HCT116 (cell line): ENCODE data around the gene SRP19. TPM values are rescaled to one million over a fixed set of nuclear protein-coding genes. Genes with fewer than 3 reads are reported as not detected.
A peak's percentile ranks its signal among the peaks of the same experiment; 100 is the strongest.

ENCODE experiments used
- ATAC-seq: fragments of 200-7000 bp; cut with Tn5 transposase; 2 replicates; pipeline ENCODE4 v1.9.1; 2020; ENCODE audit warnings: mild to moderate bottlenecking, moderate library complexity
- BruUV-seq: library from RNA; stranded (reverse); fragments of 400-500 nt; replicated peaks from 2 replicates; lab custom pipeline; 2021; lab: Mats Ljungman, UMichigan
- CTCF ChIA-PET: fragments of 300-600 bp; sonication (Branson Sonifier 250); formaldehyde crosslinking; loops from one replicate; lab custom pipeline; 2021; ENCODE audit warnings: antibody characterized with exemption; lab: Charles Lee
- POLR2A ChIA-PET: fragments of 300-600, 350-600 bp; sonication (Branson Sonifier 250); formaldehyde crosslinking; loops from one replicate; lab custom pipeline; 2021; ENCODE audit warnings: antibody characterized with exemption; lab: Charles Lee
- RAD21 ChIA-PET, 2 experiments: fragments of 300-600 bp; sonication (Branson Sonifier 250); formaldehyde crosslinking; loops; one replicate each; lab custom pipeline; 2023; ENCODE audit warnings: low total read pairs in 2 of 2; ENCODE audit not compliant: uncharacterized antibody in 2 of 2, unreplicated experiment in 2 of 2, low non-redundant PET in 1 of 2; lab: Charles Lee
- DNase-seq: peaks from one replicate; pipeline ENCODE4 v3.0.0-alpha.2; 2010; ENCODE audit warnings: low read depth, low spot score
- H2AFZ ChIP-seq: fragments of 200-600 bp; shearing (Covaris generic), sonication (generic); 2 replicates; pipeline ENCODE4 v1.6.1; 2017; ENCODE audit warnings: low read depth, mixed run types, mixed read lengths, antibody characterized with exemption, low read length; ENCODE audit not compliant: poor library complexity, severe bottlenecking
- H3K27ac ChIP-seq: 2 replicates; pipeline ENCODE4 v1.5.1; 2012; ENCODE audit warnings: low read depth, low read length
- H3K27me3 ChIP-seq: fragments of 200-600 bp; sonication (generic); 2 replicates; pipeline ENCODE4 v1.6.1; 2016; ENCODE audit warnings: mixed run types, low read length, mixed read lengths; ENCODE audit not compliant: insufficient read depth
- H3K36me3 ChIP-seq, 2 experiments: fragments of 200-500 bp in 1 of 2; fragments of 200-600 bp in 1 of 2; sonication (Bioruptor generic) in 1 of 2; sonication (generic) in 1 of 2; 2 replicates each; pipeline versions ENCODE4 v1.5.1 to v1.6.1; 2014 to 2016; ENCODE audit warnings: low read length in 2 of 2, inconsistent platforms in 1 of 2, mixed read lengths in 1 of 2, mixed run types in 1 of 2; ENCODE audit not compliant: insufficient read depth in 2 of 2, control insufficient read depth in 1 of 2
- H3K4me1 ChIP-seq, 2 experiments: fragments of 200-600 bp in 1 of 2; sonication (generic) in 1 of 2; 2 replicates each; pipeline versions ENCODE4 v1.5.1 to v1.6.1; 2012 to 2017; ENCODE audit warnings: low read length in 2 of 2, inconsistent platforms in 1 of 2, mild to moderate bottlenecking in 1 of 2, mixed read lengths in 1 of 2, mixed run types in 1 of 2, moderate library complexity in 1 of 2; ENCODE audit not compliant: insufficient read depth in 2 of 2, control insufficient read depth in 1 of 2
- H3K4me2 ChIP-seq: fragments of 200-600 bp; sonication (generic); 2 replicates; pipeline ENCODE4 v1.6.1; 2017; ENCODE audit warnings: mixed run types, low read length, mixed read lengths
- H3K4me3 ChIP-seq, 2 experiments: fragments of 200-600 bp in 1 of 2; sonication (generic) in 1 of 2; replicated peaks in 1 of 2; 2 replicates each; pipeline ENCODE4 v1.5.1; 2011 to 2016; ENCODE audit warnings: low read length in 2 of 2, control low read depth in 1 of 2, low read depth in 1 of 2, mild to moderate bottlenecking in 1 of 2, mixed read lengths in 1 of 2, mixed run types in 1 of 2
- H3K79me2 ChIP-seq: fragments of 200-600 bp; sonication (generic); 2 replicates; pipeline ENCODE4 v1.6.1; 2017; ENCODE audit warnings: mild to moderate bottlenecking, mixed run types, low read length, moderate library complexity, mixed read lengths; ENCODE audit not compliant: insufficient read depth
- H3K9ac ChIP-seq: fragments of 200-600 bp; sonication (generic); 2 replicates; pipeline ENCODE4 v1.6.1; 2016; ENCODE audit warnings: low read length, mixed read lengths
- H3K9me2 ChIP-seq: fragments of 200-600 bp; sonication (generic), shearing (Covaris generic); 2 replicates; pipeline ENCODE4 v1.6.1; 2017; ENCODE audit warnings: mixed run types, mild to moderate bottlenecking, moderate library complexity; ENCODE audit not compliant: insufficient read depth
- H3K9me3 ChIP-seq, 2 experiments: fragments of 200-500 bp in 1 of 2; fragments of 200-600 bp in 1 of 2; sonication (Bioruptor generic) in 1 of 2; sonication (generic) in 1 of 2; 2 replicates each; pipeline ENCODE4 v1.6.1; 2014 to 2017; ENCODE audit warnings: low read length in 2 of 2, mixed read lengths in 2 of 2, inconsistent platforms in 1 of 2, low read depth in 1 of 2, mild to moderate bottlenecking in 1 of 2, mixed run types in 1 of 2, moderate library complexity in 1 of 2; ENCODE audit not compliant: control insufficient read depth in 1 of 2, insufficient read depth in 1 of 2
- H4K20me1 ChIP-seq: fragments of 200-600 bp; sonication (generic), shearing (Covaris generic); 2 replicates; pipeline ENCODE4 v1.6.1; 2017; ENCODE audit warnings: mixed run types, mild to moderate bottlenecking, moderate library complexity; ENCODE audit not compliant: insufficient read depth
- CEBPB ChIP-seq: IDR thresholded peaks from 2 replicates; pipeline ENCODE4 v1.6.1; 2012; ENCODE audit warnings: low read depth
- EZH2 ChIP-seq: fragments of 200-600 bp; sonication (generic); IDR thresholded peaks from 2 replicates; pipeline ENCODE4 v1.6.1; 2017; ENCODE audit warnings: antibody characterized with exemption, mixed run types
- FOSL1 ChIP-seq: IDR thresholded peaks from 2 replicates; pipeline ENCODE4 v1.6.1; 2012; ENCODE audit warnings: low read depth
- POLR2A ChIP-seq: IDR thresholded peaks from 2 replicates; pipeline ENCODE4 v1.7.0; 2011; ENCODE audit warnings: borderline replicate concordance; ENCODE audit not compliant: insufficient read depth, insufficient read length; ENCODE audit errors: extremely low read depth
- RAD21 ChIP-seq: IDR thresholded peaks from 2 replicates; pipeline ENCODE4 v1.6.1; 2012; ENCODE audit warnings: low read depth, mild to moderate bottlenecking
- YY1 ChIP-seq: IDR thresholded peaks from 2 replicates; pipeline ENCODE4 v1.6.1; 2011; ENCODE audit warnings: low read length, low read depth, moderate library complexity, mild to moderate bottlenecking; ENCODE audit not compliant: insufficient replicate concordance; ENCODE audit errors: extremely low read depth
- intact Hi-C: fragments of 100-400 bp; cut with micrococcal nuclease; formaldehyde crosslinking; loops from 2 replicates; pipeline ENCODE4 v1.10.0; 2022
- total RNA-seq: library from RNA; stranded (reverse); gene quantifications from one replicate; pipeline ENCODE4 v1.2.1, GENCODE V29; 2021; ENCODE audit not compliant: unreplicated experiment
- TF ChIP-seq, protein P1 (sequence below): IDR thresholded peaks from 2 replicates; pipeline ENCODE4 v1.6.1; 2012
- TF ChIP-seq, protein P2 (sequence below), 3 experiments: fragments of 200-600 bp in 1 of 3; sonication (generic) in 1 of 3; IDR thresholded peaks in 2 of 3; conservative IDR thresholded peaks in 1 of 3; 2 replicates each; pipeline ENCODE4 v1.5.1; 2012 to 2017; ENCODE audit warnings: low read depth in 2 of 3, low read length in 2 of 3, antibody characterized with exemption in 1 of 3, borderline replicate concordance in 1 of 3, control low read depth in 1 of 3, mild to moderate bottlenecking in 1 of 3, mixed read lengths in 1 of 3, mixed run types in 1 of 3, moderate library complexity in 1 of 3; ENCODE audit not compliant: insufficient read depth in 1 of 3
- TF ChIP-seq, protein P3 (sequence below): IDR thresholded peaks from 2 replicates; pipeline ENCODE4 v1.6.1; 2011; ENCODE audit warnings: mild to moderate bottlenecking, low read length, moderate library complexity; ENCODE audit not compliant: insufficient replicate concordance; ENCODE audit errors: extremely low read depth

The SRP19 gene
- total RNA-seq, 1 experiment from 2014 or later, result 45.3 TPM

DNA sequence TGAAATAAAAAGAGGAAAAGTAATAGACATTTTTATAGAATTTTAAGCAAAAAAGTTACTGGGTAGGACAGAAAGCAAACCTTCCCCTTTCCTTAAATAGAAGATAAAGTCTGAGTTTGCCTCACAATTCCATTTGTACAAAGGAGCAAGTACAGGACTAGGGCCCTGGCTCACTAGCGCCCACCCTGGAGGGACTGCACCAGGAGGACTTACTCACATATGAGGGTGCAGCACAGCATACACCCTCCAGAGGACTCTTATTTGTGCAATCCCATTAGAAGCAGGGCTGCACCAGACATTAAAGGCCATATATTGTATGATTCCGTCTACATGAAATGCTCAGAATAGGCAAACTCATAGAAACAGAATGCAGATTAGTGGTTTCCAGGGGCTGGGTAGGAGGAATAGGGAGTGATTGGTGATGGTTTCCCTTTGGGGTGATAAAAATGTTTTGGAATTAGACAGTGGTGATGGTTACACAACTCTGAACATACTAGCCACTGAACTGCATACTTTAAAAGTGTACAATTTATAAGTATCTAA is 56.4 kb downstream of the SRP19 start:
- no peaks in the 10 kb centered on the region for H3K9me2 ChIP-seq
- CTCF ChIA-PET, result no interaction called here
- no peak overlapping the region for H3K4me3 ChIP-seq
- H3K79me2 ChIP-seq, result peaks cover 77% of the 10 kb centered on the region
- no peak overlapping the region for H3K27ac ChIP-seq
- intact Hi-C loops, result no loop called here
- H3K9me3 ChIP-seq, result no peaks in the 10 kb centered on the region
- H2AFZ ChIP-seq, result no peak overlapping the region
- no peak for DNase-seq
- peaks cover 8 to 22% of the 10 kb centered on the region in 2 experiments; a peak in 3 of 4 replicates for H3K36me3 ChIP-seq
- H4K20me1 ChIP-seq, result no peaks in the 10 kb centered on the region
- H3K9ac ChIP-seq, result no peak overlapping the region
- no TSS peak for BruUV-seq
- ATAC-seq, result no peak
- peaks cover 5 to 13% of the 10 kb centered on the region in 2 experiments; a peak in 3 of 4 replicates for H3K4me1 ChIP-seq
- H3K4me2 ChIP-seq, result no peak overlapping the region
- TF ChIP-seq, protein P1, sequence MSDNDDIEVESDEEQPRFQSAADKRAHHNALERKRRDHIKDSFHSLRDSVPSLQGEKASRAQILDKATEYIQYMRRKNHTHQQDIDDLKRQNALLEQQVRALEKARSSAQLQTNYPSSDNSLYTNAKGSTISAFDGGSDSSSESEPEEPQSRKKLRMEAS, result no peak
- TF ChIP-seq YY1, result no peak
- TF ChIP-seq, protein P2, sequence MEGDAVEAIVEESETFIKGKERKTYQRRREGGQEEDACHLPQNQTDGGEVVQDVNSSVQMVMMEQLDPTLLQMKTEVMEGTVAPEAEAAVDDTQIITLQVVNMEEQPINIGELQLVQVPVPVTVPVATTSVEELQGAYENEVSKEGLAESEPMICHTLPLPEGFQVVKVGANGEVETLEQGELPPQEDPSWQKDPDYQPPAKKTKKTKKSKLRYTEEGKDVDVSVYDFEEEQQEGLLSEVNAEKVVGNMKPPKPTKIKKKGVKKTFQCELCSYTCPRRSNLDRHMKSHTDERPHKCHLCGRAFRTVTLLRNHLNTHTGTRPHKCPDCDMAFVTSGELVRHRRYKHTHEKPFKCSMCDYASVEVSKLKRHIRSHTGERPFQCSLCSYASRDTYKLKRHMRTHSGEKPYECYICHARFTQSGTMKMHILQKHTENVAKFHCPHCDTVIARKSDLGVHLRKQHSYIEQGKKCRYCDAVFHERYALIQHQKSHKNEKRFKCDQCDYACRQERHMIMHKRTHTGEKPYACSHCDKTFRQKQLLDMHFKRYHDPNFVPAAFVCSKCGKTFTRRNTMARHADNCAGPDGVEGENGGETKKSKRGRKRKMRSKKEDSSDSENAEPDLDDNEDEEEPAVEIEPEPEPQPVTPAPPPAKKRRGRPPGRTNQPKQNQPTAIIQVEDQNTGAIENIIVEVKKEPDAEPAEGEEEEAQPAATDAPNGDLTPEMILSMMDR (IDR thresholded peaks at IDR 0.05 in 2 of 3, conservative IDR thresholded peaks at IDR 0.05 in 1 of 3; ENCODE audit: borderline replicate concordance in 1 of 3, insufficient read depth in 1 of 3, low read depth in 2 of 3, low read length in 2 of 3), result peak; percentile 17 to 58 (median 46); a peak in 5 of 6 replicates
- TF ChIP-seq FOSL1, result no peak
- TF ChIP-seq, protein P3, sequence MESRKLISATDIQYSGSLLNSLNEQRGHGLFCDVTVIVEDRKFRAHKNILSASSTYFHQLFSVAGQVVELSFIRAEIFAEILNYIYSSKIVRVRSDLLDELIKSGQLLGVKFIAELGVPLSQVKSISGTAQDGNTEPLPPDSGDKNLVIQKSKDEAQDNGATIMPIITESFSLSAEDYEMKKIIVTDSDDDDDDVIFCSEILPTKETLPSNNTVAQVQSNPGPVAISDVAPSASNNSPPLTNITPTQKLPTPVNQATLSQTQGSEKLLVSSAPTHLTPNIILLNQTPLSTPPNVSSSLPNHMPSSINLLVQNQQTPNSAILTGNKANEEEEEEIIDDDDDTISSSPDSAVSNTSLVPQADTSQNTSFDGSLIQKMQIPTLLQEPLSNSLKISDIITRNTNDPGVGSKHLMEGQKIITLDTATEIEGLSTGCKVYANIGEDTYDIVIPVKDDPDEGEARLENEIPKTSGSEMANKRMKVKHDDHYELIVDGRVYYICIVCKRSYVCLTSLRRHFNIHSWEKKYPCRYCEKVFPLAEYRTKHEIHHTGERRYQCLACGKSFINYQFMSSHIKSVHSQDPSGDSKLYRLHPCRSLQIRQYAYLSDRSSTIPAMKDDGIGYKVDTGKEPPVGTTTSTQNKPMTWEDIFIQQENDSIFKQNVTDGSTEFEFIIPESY, result no peak
- TF ChIP-seq EZH2, result no peak
- TF ChIP-seq CEBPB, result no peak
- 0 out of 2 replicates have a peak, but pooled peaks have one; percentile 3 for TF ChIP-seq RAD21
- no peak for TF ChIP-seq POLR2A
- TF ChIP-seq, all 23 proteins: peak for 2
- H3K27me3 ChIP-seq, result no peaks in the 10 kb centered on the region
- ChIA-PET RAD21 (no interaction called here), POLR2A (no interaction called here)
